WTC11 (cell line): Measurements from ENCODE around the gene SYT7. TPM values are rescaled to one million over a fixed set of nuclear protein-coding genes. Genes with fewer than 3 reads are reported as not detected.
A peak's percentile ranks its signal among the peaks of the same experiment; 100 is the strongest.
"Not testable (repeated sequence)": the region's sequence is repeated elsewhere in the genome, so short reads cannot be mapped to it uniquely, and the experiment has no call there.

Experiments used
- ATAC-seq: fragments of 200-7000 bp; cut with Tn5 transposase; 2 replicates; pipeline ENCODE4 v1.10.0; 2021; ENCODE audit warnings: mild to moderate bottlenecking, moderate library complexity
- CTCF ChIA-PET: fragments of 300-600 bp; sonication (Branson Sonifier 250); formaldehyde crosslinking; loops from one replicate; lab custom pipeline; 2021; ENCODE audit warnings: antibody characterized with exemption; lab: Charles Lee
- POLR2A ChIA-PET: fragments of 350-600 bp; sonication (Branson Sonifier 250); formaldehyde crosslinking; loops from one replicate; lab custom pipeline; 2021; ENCODE audit warnings: antibody characterized with exemption; lab: Charles Lee
- DNase-seq: peaks from one replicate; pipeline ENCODE4 v3.0.0; 2021; ENCODE audit warnings: low spot score
- H3K27ac Mint-ChIP-seq: 2 replicates; pipeline ENCODE4 v1.8.0; 2021; ENCODE audit warnings: mixed read lengths
- H3K27me3 Mint-ChIP-seq: 2 replicates; pipeline ENCODE4 v1.8.0; 2021; ENCODE audit warnings: low read depth, mild to moderate bottlenecking, moderate library complexity, mixed read lengths
- H3K36me3 Mint-ChIP-seq: 2 replicates; pipeline ENCODE4 v1.8.0; 2021; ENCODE audit warnings: mixed read lengths
- H3K4me1 Mint-ChIP-seq: 2 replicates; pipeline ENCODE4 v1.8.0; 2022; ENCODE audit warnings: mixed read lengths
- H3K4me3 Mint-ChIP-seq: 2 replicates; pipeline ENCODE4 v1.8.0; 2021; ENCODE audit warnings: mild to moderate bottlenecking, moderate library complexity, mixed read lengths
- H3K9me3 Mint-ChIP-seq: 2 replicates; pipeline ENCODE4 v1.8.0; 2021; ENCODE audit warnings: mixed read lengths
- ATF2 ChIP-seq: sonication (generic); formaldehyde crosslinking; IDR thresholded peaks from 2 replicates; pipeline ENCODE4 v1.8.1; 2022; ENCODE audit warnings: low read depth, missing genetic modification reagents, borderline replicate concordance
- IRF2 ChIP-seq: sonication (generic); formaldehyde crosslinking; IDR thresholded peaks from 2 replicates; pipeline ENCODE4 v1.8.0; 2022; ENCODE audit warnings: low read depth, missing genetic modification reagents, borderline replicate concordance
- JAZF1 ChIP-seq: fragments of 250-450 bp; sonication (Bioruptor Pico); IDR thresholded peaks from 2 replicates; pipeline ENCODE4 v1.9.0; 2021; ENCODE audit warnings: moderate library complexity, mild to moderate bottlenecking, inconsistent platforms
- ZNF232 ChIP-seq: sonication (generic); formaldehyde crosslinking; IDR thresholded peaks from 2 replicates; pipeline ENCODE4 v1.8.0; 2022; ENCODE audit warnings: mild to moderate bottlenecking, missing genetic modification reagents
- ZNF281 ChIP-seq: sonication (generic); formaldehyde crosslinking; IDR thresholded peaks from 2 replicates; pipeline ENCODE4 v1.8.0; 2023; ENCODE audit warnings: mild to moderate bottlenecking, missing genetic modification reagents
- ZNF416 ChIP-seq: fragments of 250-450 bp; sonication (Bioruptor Pico); IDR thresholded peaks from 2 replicates; pipeline ENCODE4 v1.9.0; 2021; ENCODE audit warnings: mild to moderate bottlenecking, inconsistent platforms
- microRNA-seq: library from miRNA; unstranded; fragments of <30 nt; microRNA quantifications from one replicate; pipeline ENCODE4 v1.2.0, GENCODE V29; 2022; ENCODE audit warnings: borderline number of aligned reads
- total RNA-seq: library from RNA; stranded (reverse); gene quantifications from 3 replicates; pipeline ENCODE4 v1.2.3, GENCODE V29; 2021
- TF ChIP-seq, protein P1 (sequence below): sonication (generic); formaldehyde crosslinking; conservative IDR thresholded peaks from 2 replicates; pipeline ENCODE4 v1.8.1; 2023; ENCODE audit warnings: mild to moderate bottlenecking, low read depth, missing genetic modification reagents, moderate library complexity
- TF ChIP-seq, protein P2 (sequence below): sonication (generic); formaldehyde crosslinking; IDR thresholded peaks from 2 replicates; pipeline ENCODE4 v1.8.1; 2023; ENCODE audit warnings: mild to moderate bottlenecking, missing genetic modification reagents

SYT7 gene
- total RNA-seq, 1 experiment from 2014 or later, result 12.5 TPM

GRCh38 chr11:61468002-61468401 is 112.9 kb downstream of the SYT7 start:
- Mint-ChIP-seq H3K4me3 (no peak overlapping the region), H3K27me3 (no peaks in the 10 kb centered on the region), H3K27ac (0 out of 2 replicates have a peak overlapping the region, but pooled peaks have one; percentile 9), H3K4me1 (no peaks in the 10 kb centered on the region), H3K9me3 (no peaks in the 10 kb centered on the region), H3K36me3 (peaks cover 10% of the 10 kb centered on the region; the same call in 1 of the 2 replicates)
- TF ChIP-seq, protein P1, sequence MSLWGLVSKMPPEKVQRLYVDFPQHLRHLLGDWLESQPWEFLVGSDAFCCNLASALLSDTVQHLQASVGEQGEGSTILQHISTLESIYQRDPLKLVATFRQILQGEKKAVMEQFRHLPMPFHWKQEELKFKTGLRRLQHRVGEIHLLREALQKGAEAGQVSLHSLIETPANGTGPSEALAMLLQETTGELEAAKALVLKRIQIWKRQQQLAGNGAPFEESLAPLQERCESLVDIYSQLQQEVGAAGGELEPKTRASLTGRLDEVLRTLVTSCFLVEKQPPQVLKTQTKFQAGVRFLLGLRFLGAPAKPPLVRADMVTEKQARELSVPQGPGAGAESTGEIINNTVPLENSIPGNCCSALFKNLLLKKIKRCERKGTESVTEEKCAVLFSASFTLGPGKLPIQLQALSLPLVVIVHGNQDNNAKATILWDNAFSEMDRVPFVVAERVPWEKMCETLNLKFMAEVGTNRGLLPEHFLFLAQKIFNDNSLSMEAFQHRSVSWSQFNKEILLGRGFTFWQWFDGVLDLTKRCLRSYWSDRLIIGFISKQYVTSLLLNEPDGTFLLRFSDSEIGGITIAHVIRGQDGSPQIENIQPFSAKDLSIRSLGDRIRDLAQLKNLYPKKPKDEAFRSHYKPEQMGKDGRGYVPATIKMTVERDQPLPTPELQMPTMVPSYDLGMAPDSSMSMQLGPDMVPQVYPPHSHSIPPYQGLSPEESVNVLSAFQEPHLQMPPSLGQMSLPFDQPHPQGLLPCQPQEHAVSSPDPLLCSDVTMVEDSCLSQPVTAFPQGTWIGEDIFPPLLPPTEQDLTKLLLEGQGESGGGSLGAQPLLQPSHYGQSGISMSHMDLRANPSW (CRISPR knock-in tag), result no peak
- TF ChIP-seq, protein P2, sequence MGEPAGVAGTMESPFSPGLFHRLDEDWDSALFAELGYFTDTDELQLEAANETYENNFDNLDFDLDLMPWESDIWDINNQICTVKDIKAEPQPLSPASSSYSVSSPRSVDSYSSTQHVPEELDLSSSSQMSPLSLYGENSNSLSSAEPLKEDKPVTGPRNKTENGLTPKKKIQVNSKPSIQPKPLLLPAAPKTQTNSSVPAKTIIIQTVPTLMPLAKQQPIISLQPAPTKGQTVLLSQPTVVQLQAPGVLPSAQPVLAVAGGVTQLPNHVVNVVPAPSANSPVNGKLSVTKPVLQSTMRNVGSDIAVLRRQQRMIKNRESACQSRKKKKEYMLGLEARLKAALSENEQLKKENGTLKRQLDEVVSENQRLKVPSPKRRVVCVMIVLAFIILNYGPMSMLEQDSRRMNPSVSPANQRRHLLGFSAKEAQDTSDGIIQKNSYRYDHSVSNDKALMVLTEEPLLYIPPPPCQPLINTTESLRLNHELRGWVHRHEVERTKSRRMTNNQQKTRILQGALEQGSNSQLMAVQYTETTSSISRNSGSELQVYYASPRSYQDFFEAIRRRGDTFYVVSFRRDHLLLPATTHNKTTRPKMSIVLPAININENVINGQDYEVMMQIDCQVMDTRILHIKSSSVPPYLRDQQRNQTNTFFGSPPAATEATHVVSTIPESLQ (CRISPR knock-in tag), result no peak
- TF ChIP-seq JAZF1 (CRISPR knock-in tag) (no peak), ZNF232 (no peak), IRF2 (CRISPR knock-in tag) (no peak), ZNF281 (CRISPR knock-in tag) (no peak), ZNF416 (CRISPR knock-in tag) (no peak), ATF2 (CRISPR knock-in tag) (no peak)
- POLR2A ChIA-PET, result interaction anchor here (0.5 kb wide), 1 partner anchor 9 kb away, joined by 3 read pairs; no protein-coding TSS in a partner anchor
- CTCF ChIA-PET, result interaction anchor here (1.8 kb wide), 1 partner anchor 48 kb away, joined by 5 read pairs; no protein-coding TSS in a partner anchor
- no peak for DNase-seq
- no peak for ATAC-seq

GRCh38 chr11:61467602-61468001 is 113.3 kb downstream of the SYT7 start:
- ATAC-seq, H3K36me3 Mint-ChIP-seq, CTCF ChIA-PET: not testable (repeated sequence)

More at GRCh38 chr11:61467602-61468001, 113.3 kb downstream of the SYT7 start:
- POLR2A ChIA-PET, result interaction anchor here (0.5 kb wide), 1 partner anchor 9 kb away, joined by 3 read pairs; no protein-coding TSS in a partner anchor
- DNase-seq, H3K27me3 Mint-ChIP-seq, H3K4me3 Mint-ChIP-seq, H3K9me3 Mint-ChIP-seq, H3K4me1 Mint-ChIP-seq: not testable (repeated sequence)
- 0 out of 2 replicates have a peak overlapping the region, but pooled peaks have one; percentile 9 for H3K27ac Mint-ChIP-seq

Small RNAs within 50 kb of the gene (microRNA-seq; reads per million reads assigned to microRNA genes)
- not detected for gene MIR4488

Other genes with a start within 250 kb of the SYT7 start
- 270 to 316 TPM (median 295 TPM) in 3 replicates for gene DDB1, start 248.0 kb downstream of the SYT7 start, total RNA-seq
- 86.8 to 96.5 TPM (median 87.8 TPM) in 3 replicates for gene TKFC, start 247.8 kb downstream of the SYT7 start, total RNA-seq
- 34.3 to 38.8 TPM (median 35.0 TPM) in 3 replicates for gene CYB561A3, start 219.2 kb downstream of the SYT7 start, total RNA-seq
- gene TMEM138, start 218.7 kb downstream of the SYT7 start, total RNA-seq, result 34.0 to 39.0 TPM (median 38.8 TPM) in 3 replicates
- gene TMEM216, start 188.5 kb downstream of the SYT7 start, total RNA-seq, result 16.4 to 20.8 TPM (median 17.9 TPM) in 3 replicates
- gene CPSF7, start 151.1 kb downstream of the SYT7 start, total RNA-seq, result 86.0 to 90.7 TPM (median 88.3 TPM) in 3 replicates
- 36.2 to 36.8 TPM (median 36.5 TPM) in 3 replicates for gene SDHAF2, start 151.0 kb downstream of the SYT7 start, total RNA-seq
- gene LRRC10B, start 72.3 kb downstream of the SYT7 start, total RNA-seq, result 1.1 to 1.5 TPM (median 1.3 TPM) in 3 replicates
- gene DAGLA, start 99.3 kb upstream of the SYT7 start, total RNA-seq, result 3.1 to 3.4 TPM (median 3.4 TPM) in 3 replicates
- gene MYRF, start 171.6 kb upstream of the SYT7 start, total RNA-seq, result 4.9 to 5.9 TPM (median 5.2 TPM) in 3 replicates
- 175 to 192 TPM (median 190 TPM) in 3 replicates for gene TMEM258, start 211.5 kb upstream of the SYT7 start, total RNA-seq
- gene FEN1, start 211.8 kb upstream of the SYT7 start, total RNA-seq, result 72.3 to 96.3 TPM (median 73.2 TPM) in 3 replicates
- 105 to 108 TPM (median 105 TPM) in 3 replicates for gene FADS1, start 235.9 kb upstream of the SYT7 start, total RNA-seq
- gene FADS2, start 247.2 kb upstream of the SYT7 start, total RNA-seq, result 416 to 423 TPM (median 422 TPM) in 3 replicates